ENCODE results near the gene MPPED1.

DNA sequence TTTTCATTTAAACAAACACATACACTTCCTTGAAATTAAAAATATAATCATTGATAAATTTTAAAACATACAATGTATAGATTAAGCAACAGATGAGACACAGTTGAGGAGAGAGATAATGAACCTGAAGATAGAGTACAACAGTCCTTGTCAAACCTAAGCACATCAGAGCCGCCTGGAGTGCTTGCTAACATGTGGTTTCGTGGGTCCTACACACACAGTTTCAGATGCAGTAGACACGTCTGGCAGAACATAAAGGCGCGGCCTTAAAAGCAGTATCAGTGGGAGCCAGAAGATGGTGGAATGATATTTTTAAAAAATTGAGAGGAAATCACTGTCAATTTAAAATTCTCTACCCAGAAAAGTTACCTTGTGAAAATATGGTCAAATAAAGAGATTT, 134.4 kb downstream of the MPPED1 start:
- TF ChIP-seq, protein P1, sequence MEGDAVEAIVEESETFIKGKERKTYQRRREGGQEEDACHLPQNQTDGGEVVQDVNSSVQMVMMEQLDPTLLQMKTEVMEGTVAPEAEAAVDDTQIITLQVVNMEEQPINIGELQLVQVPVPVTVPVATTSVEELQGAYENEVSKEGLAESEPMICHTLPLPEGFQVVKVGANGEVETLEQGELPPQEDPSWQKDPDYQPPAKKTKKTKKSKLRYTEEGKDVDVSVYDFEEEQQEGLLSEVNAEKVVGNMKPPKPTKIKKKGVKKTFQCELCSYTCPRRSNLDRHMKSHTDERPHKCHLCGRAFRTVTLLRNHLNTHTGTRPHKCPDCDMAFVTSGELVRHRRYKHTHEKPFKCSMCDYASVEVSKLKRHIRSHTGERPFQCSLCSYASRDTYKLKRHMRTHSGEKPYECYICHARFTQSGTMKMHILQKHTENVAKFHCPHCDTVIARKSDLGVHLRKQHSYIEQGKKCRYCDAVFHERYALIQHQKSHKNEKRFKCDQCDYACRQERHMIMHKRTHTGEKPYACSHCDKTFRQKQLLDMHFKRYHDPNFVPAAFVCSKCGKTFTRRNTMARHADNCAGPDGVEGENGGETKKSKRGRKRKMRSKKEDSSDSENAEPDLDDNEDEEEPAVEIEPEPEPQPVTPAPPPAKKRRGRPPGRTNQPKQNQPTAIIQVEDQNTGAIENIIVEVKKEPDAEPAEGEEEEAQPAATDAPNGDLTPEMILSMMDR (conservative IDR thresholded peaks at IDR 0.05 in 1 of 2, IDR thresholded peaks at IDR 0.05 in 1 of 2; ENCODE audit: low read depth in 1 of 2, low read length in 2 of 2) = no peak
- TF ChIP-seq EZH2 (IDR thresholded peaks at IDR 0.05; ENCODE audit: low read length, missing control alignments) = no peak
